VCaP (cell line): ENCODE results near the gene PCSK1N.
A peak's percentile ranks its signal among the peaks of the same experiment; 100 is the strongest.

Experiments
- H3K27ac ChIP-seq: fragments of 450-650 bp; 2 replicates; pipeline ENCODE4 v1.5.1; 2017
- CTCF ChIP-seq: fragments of 450-650 bp; conservative IDR thresholded peaks from 2 replicates; pipeline ENCODE4 v1.5.1; 2017; ENCODE audit warnings: mild to moderate bottlenecking, moderate library complexity

PCSK1N gene

GRCh38 chrX:48848847-48849246, 13.4 kb upstream of the PCSK1N start:
- no peak overlapping the region for H3K27ac ChIP-seq
- TF ChIP-seq CTCF, result no peak

- TF ChIP-seq CTCF, result no peak
Measured at GRCh38 chrX:48839686-48840085, 4.3 kb upstream of the PCSK1N start.

GRCh38 chrX:48834383-48834709, 1.1 kb downstream of the PCSK1N start:
- 0 out of 2 replicates have a peak overlapping the region, but pooled peaks have one; percentile 26 for H3K27ac ChIP-seq
- no peak for TF ChIP-seq CTCF

More at GRCh38 chrX:48839686-48840085, 4.3 kb upstream of the PCSK1N start:
- no peak overlapping the region for H3K27ac ChIP-seq

GRCh38 chrX:48833542-48834138, 1.8 kb downstream of the PCSK1N start:
- H3K27ac ChIP-seq, result no peak overlapping the region
- TF ChIP-seq CTCF, result no peak

- no peak for TF ChIP-seq CTCF
- H3K27ac ChIP-seq, result no peak overlapping the region
Measured at GRCh38 chrX:48831909-48832291, 3.5 kb downstream of the PCSK1N start.

- no peak for TF ChIP-seq CTCF
- H3K27ac ChIP-seq, result no peak overlapping the region
Measured at GRCh38 chrX:48831136-48831908, 4.1 kb downstream of the PCSK1N start.

GRCh38 chrX:48829016-48829735, 6.2 kb downstream of the PCSK1N start:
- no peak for TF ChIP-seq CTCF
- H3K27ac ChIP-seq, result no peak overlapping the region
